ENCODE measurements around the gene WDR59. TPM values are rescaled to one million over a fixed set of nuclear protein-coding genes. Genes with fewer than 3 reads are reported as not detected.

WDR59 gene
- total and polyA plus RNA-seq, 2 experiments from 2014 or later = 38.7 to 54.5 TPM

DNA sequence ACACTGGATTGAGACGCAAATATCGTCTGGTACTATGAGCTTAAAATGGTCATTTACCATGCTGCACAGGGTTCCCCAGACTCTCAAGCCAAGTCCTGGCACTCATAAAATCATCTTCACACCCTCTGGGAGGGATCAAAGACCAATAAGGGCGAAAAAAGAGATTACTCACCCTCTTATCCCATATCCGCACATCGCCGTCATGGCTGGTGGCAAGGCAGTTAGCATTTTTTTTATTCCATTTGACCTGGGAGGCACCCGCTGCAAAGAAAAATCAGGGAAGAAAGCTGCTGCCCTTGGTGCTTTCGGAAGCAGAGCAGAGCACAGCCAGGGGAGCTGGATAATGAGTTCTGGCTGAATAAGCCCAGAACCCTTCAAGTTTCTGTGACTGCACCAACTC, 42.4 kb downstream of the WDR59 start:
- no peaks in the 10 kb centered on the region for H3K27me3 ChIP-seq (ENCODE audit: insufficient read depth)
- Mint-ChIP-seq H3K4me1 (no peaks in the 10 kb centered on the region), H3K27me3 (ENCODE audit: insufficient read depth, low read depth, poor library complexity) (peaks cover 8% of the 10 kb centered on the region), H3K4me3 (no peak overlapping the region), H3K36me3 (ENCODE audit: low read depth) (peaks cover 65% of the 10 kb centered on the region), H3K27ac (no peak overlapping the region), H3K9me3 (no peaks in the 10 kb centered on the region)
- ATAC-seq = no peak
- H3K4me2 ChIP-seq = no peak overlapping the region
- H3F3A ChIP-seq (replicated peaks; ENCODE audit: low read depth) = no peaks in the 10 kb centered on the region
- H4K20me1 ChIP-seq (replicated peaks; ENCODE audit: insufficient read depth) = 0 out of 2 replicates have a peak, but pooled peaks cover 3% of the 10 kb centered on the region
- H3K4me3 ChIP-seq = no peak overlapping the region
- H3K36me3 ChIP-seq (ENCODE audit: insufficient read depth) = peaks cover 15% of the 10 kb centered on the region
- H3K4me1 ChIP-seq (ENCODE audit: insufficient read depth) = no peaks in the 10 kb centered on the region
- no peak overlapping the region for H3K27ac ChIP-seq (ENCODE audit: low read depth)
- TF ChIP-seq JUNB (IDR thresholded peaks at IDR 0.05; ENCODE audit: unreplicated experiment) = no peak
- TF ChIP-seq EZH2 (IDR thresholded peaks at IDR 0.05; ENCODE audit: low read depth, unreplicated experiment) = no peak
- TF ChIP-seq STAT1 (IDR thresholded peaks at IDR 0.05; ENCODE audit: unreplicated experiment) = no peak
- TF ChIP-seq, protein P1, sequence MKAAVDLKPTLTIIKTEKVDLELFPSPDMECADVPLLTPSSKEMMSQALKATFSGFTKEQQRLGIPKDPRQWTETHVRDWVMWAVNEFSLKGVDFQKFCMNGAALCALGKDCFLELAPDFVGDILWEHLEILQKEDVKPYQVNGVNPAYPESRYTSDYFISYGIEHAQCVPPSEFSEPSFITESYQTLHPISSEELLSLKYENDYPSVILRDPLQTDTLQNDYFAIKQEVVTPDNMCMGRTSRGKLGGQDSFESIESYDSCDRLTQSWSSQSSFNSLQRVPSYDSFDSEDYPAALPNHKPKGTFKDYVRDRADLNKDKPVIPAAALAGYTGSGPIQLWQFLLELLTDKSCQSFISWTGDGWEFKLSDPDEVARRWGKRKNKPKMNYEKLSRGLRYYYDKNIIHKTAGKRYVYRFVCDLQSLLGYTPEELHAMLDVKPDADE (IDR thresholded peaks at IDR 0.05) = no peak
- no peak for TF ChIP-seq EZH2phosphoT487 (IDR thresholded peaks at IDR 0.05; ENCODE audit: unreplicated experiment)
- no peak for TF ChIP-seq ZNF331 (CRISPR knock-in tag; IDR thresholded peaks at IDR 0.05; ENCODE audit: low read depth)
- no peak for TF ChIP-seq ZNF114 (CRISPR knock-in tag; IDR thresholded peaks at IDR 0.05)
- no peak for TF ChIP-seq NANOG (IDR thresholded peaks at IDR 0.05; ENCODE audit: borderline replicate concordance)
- TF ChIP-seq, protein P2, sequence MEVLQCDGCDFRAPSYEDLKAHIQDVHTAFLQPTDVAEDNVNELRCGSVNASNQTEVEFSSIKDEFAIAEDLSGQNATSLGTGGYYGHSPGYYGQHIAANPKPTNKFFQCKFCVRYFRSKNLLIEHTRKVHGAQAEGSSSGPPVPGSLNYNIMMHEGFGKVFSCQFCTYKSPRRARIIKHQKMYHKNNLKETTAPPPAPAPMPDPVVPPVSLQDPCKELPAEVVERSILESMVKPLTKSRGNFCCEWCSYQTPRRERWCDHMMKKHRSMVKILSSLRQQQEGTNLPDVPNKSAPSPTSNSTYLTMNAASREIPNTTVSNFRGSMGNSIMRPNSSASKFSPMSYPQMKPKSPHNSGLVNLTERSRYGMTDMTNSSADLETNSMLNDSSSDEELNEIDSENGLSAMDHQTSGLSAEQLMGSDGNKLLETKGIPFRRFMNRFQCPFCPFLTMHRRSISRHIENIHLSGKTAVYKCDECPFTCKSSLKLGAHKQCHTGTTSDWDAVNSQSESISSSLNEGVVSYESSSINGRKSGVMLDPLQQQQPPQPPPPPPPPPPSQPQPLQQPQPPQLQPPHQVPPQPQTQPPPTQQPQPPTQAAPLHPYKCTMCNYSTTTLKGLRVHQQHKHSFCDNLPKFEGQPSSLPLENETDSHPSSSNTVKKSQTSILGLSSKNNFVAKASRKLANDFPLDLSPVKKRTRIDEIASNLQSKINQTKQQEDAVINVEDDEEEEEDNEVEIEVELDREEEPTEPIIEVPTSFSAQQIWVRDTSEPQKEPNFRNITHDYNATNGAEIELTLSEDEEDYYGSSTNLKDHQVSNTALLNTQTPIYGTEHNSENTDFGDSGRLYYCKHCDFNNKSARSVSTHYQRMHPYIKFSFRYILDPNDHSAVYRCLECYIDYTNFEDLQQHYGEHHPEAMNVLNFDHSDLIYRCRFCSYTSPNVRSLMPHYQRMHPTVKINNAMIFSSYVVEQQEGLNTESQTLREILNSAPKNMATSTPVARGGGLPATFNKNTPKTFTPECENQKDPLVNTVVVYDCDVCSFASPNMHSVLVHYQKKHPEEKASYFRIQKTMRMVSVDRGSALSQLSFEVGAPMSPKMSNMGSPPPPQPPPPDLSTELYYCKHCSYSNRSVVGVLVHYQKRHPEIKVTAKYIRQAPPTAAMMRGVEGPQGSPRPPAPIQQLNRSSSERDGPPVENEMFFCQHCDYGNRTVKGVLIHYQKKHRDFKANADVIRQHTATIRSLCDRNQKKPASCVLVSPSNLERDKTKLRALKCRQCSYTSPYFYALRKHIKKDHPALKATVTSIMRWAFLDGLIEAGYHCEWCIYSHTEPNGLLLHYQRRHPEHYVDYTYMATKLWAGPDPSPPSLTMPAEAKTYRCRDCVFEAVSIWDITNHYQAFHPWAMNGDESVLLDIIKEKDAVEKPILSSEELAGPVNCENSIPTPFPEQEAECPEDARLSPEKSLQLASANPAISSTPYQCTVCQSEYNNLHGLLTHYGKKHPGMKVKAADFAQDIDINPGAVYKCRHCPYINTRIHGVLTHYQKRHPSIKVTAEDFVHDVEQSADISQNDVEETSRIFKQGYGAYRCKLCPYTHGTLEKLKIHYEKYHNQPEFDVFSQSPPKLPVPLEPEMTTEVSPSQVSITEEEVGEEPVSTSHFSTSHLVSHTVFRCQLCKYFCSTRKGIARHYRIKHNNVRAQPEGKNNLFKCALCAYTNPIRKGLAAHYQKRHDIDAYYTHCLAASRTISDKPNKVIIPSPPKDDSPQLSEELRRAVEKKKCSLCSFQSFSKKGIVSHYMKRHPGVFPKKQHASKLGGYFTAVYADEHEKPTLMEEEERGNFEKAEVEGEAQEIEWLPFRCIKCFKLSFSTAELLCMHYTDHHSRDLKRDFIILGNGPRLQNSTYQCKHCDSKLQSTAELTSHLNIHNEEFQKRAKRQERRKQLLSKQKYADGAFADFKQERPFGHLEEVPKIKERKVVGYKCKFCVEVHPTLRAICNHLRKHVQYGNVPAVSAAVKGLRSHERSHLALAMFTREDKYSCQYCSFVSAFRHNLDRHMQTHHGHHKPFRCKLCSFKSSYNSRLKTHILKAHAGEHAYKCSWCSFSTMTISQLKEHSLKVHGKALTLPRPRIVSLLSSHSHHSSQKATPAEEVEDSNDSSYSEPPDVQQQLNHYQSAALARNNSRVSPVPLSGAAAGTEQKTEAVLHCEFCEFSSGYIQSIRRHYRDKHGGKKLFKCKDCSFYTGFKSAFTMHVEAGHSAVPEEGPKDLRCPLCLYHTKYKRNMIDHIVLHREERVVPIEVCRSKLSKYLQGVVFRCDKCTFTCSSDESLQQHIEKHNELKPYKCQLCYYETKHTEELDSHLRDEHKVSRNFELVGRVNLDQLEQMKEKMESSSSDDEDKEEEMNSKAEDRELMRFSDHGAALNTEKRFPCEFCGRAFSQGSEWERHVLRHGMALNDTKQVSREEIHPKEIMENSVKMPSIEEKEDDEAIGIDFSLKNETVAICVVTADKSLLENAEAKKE (CRISPR knock-in tag; IDR thresholded peaks at IDR 0.05) = no peak
- TF ChIP-seq, protein P3, sequence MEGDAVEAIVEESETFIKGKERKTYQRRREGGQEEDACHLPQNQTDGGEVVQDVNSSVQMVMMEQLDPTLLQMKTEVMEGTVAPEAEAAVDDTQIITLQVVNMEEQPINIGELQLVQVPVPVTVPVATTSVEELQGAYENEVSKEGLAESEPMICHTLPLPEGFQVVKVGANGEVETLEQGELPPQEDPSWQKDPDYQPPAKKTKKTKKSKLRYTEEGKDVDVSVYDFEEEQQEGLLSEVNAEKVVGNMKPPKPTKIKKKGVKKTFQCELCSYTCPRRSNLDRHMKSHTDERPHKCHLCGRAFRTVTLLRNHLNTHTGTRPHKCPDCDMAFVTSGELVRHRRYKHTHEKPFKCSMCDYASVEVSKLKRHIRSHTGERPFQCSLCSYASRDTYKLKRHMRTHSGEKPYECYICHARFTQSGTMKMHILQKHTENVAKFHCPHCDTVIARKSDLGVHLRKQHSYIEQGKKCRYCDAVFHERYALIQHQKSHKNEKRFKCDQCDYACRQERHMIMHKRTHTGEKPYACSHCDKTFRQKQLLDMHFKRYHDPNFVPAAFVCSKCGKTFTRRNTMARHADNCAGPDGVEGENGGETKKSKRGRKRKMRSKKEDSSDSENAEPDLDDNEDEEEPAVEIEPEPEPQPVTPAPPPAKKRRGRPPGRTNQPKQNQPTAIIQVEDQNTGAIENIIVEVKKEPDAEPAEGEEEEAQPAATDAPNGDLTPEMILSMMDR (conservative IDR thresholded peaks at IDR 0.05; ENCODE audit: low read depth in 2 of 2) = no peak
- TF ChIP-seq CREB1 (CRISPR knock-in tag; IDR thresholded peaks at IDR 0.05; ENCODE audit: low read depth) = no peak
- TF ChIP-seq, protein P4, sequence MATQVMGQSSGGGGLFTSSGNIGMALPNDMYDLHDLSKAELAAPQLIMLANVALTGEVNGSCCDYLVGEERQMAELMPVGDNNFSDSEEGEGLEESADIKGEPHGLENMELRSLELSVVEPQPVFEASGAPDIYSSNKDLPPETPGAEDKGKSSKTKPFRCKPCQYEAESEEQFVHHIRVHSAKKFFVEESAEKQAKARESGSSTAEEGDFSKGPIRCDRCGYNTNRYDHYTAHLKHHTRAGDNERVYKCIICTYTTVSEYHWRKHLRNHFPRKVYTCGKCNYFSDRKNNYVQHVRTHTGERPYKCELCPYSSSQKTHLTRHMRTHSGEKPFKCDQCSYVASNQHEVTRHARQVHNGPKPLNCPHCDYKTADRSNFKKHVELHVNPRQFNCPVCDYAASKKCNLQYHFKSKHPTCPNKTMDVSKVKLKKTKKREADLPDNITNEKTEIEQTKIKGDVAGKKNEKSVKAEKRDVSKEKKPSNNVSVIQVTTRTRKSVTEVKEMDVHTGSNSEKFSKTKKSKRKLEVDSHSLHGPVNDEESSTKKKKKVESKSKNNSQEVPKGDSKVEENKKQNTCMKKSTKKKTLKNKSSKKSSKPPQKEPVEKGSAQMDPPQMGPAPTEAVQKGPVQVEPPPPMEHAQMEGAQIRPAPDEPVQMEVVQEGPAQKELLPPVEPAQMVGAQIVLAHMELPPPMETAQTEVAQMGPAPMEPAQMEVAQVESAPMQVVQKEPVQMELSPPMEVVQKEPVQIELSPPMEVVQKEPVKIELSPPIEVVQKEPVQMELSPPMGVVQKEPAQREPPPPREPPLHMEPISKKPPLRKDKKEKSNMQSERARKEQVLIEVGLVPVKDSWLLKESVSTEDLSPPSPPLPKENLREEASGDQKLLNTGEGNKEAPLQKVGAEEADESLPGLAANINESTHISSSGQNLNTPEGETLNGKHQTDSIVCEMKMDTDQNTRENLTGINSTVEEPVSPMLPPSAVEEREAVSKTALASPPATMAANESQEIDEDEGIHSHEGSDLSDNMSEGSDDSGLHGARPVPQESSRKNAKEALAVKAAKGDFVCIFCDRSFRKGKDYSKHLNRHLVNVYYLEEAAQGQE (IDR thresholded peaks at IDR 0.05; ENCODE audit: unreplicated experiment) = no peak
- no peak for TF ChIP-seq POLR2AphosphoS5 (IDR thresholded peaks at IDR 0.05; ENCODE audit: low read depth)
- DNase-seq (ENCODE audit: low spot score) = no peak
- H3K9me2 ChIP-seq (ENCODE audit: insufficient read depth) = no peaks in the 10 kb centered on the region
- no peaks in the 10 kb centered on the region for H3K79me2 ChIP-seq (replicated peaks; ENCODE audit: insufficient read depth)
- H2AFZ ChIP-seq = no peak overlapping the region
